Lung microvascular endothelial cell (primary cell): ENCODE measurements around the gene GATD1. TPM values are rescaled to one million over a fixed set of nuclear protein-coding genes. Genes with fewer than 3 reads are reported as not detected.

Experiments
- DNase-seq, 2 donors: peaks; one replicate each; pipeline versions ENCODE4 v3.0.0 to v3.0.0-alpha.2; 2010; ENCODE audit warnings: low read depth in 2 of 2
- total RNA-seq: library from RNA; depleted of rRNA; stranded (reverse); fragments of >200 nt; gene quantifications from 2 replicates; pipeline ENCODE4 v1.2.1, GENCODE V29; 2014

The GATD1 gene
- total RNA-seq, 1 donor from 2014 or later: 21.4 TPM

DNA sequence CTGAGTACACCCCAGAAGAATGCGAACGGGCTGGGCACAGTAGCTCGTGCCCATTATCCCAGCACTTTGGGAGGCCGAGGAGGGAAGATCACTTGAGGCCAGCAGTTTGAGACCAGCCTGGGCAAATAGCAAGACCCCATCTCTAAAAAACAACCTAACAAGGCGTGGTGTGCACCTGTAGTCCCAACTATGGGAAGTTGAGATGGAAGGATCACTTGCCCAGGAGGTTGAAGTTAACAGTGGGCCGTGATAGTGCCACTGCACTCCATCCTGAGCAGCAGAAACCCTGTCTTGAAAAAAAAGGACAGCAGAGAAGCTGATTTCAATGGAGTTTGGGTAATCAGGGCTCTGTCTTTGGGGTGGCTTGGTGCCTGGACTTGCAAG, 35.8 kb upstream of the GATD1 start:
- DNase-seq: no peak

DNA sequence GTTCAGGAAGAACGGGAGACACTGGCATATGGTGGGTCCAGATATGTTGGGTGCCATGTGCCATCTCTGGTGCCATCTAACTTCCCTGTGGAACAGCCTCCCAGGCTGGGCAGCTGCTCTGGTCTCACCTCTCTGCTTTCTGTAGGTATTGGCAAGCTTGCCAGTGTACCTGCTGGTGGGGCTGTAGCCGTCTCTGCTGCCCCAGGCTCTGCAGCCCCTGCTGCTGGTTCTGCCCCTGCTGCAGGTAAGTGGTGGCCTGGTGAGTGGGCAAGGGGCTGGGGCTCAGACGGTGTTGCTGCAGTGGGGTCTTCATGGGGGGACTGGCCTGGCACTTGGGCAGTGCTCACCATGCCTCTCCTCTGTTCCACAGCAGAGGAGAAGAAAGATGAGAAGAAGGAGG, 35.1 kb upstream of the GATD1 start:
- DNase-seq: no peak

DNA sequence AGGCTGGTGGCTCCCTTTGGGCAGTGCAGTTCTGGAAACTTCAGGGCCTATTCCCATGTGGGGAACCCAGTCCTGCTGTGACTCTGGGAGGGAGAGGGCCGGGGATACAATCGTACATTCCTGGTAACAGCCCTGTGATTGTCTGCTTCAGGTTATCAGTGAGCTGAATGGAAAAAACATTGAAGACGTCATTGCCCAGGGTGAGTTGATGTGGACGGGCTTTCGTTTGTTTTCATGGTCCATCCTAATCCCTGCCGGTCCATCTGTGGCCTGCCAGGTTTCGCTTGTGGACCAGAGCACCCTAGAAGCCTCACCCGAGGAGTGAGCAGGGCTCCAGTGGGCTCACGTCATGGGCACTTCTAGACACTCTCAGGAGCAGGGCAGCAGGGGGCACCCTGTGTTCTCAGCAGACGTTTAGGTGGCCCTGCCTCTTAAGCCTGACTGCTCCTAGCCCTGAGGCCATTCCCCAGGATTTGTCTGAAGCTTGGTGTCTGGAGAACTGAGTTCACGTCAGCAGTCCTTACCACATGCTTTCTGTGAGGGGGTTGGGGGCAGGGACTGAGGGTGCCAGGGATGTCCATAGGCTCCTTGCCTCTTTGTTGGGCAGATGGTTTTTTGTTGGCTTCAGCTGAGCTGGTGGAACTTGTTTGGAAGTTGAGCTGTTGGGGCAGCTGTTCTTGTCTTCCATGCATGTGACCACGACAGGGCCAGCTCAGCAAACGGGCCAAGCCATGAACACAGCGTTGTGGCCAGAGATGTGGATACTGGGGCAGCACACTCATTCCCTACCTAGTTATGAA, 34.4 kb upstream of the GATD1 start:
- peak in 1 of 2 donors; percentile 59 for DNase-seq

DNA sequence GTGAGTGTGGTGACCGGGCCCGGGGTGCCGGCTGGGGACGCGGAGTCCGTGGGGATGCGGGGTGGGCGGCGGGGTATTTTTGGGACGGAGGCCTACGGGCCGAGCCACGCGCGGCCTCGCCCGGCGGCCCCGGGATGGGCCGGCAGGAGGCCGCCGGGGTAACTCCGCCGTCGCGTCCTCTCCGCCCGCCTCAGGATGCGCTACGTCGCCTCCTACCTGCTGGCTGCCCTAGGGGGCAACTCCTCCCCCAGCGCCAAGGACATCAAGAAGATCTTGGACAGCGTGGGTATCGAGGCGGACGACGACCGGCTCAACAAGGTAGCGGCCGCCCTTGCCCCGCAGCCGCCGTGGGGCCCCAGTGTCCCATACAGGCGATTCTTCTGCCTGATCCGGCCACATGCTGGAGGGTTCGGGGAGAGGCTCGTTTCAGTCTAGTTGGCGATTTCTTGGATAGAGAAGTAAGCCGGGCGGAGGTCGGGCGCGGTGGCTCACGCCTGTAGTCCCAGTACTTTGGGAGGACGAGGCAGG, 32.8 kb upstream of the GATD1 start:
- no peak for DNase-seq

DNA sequence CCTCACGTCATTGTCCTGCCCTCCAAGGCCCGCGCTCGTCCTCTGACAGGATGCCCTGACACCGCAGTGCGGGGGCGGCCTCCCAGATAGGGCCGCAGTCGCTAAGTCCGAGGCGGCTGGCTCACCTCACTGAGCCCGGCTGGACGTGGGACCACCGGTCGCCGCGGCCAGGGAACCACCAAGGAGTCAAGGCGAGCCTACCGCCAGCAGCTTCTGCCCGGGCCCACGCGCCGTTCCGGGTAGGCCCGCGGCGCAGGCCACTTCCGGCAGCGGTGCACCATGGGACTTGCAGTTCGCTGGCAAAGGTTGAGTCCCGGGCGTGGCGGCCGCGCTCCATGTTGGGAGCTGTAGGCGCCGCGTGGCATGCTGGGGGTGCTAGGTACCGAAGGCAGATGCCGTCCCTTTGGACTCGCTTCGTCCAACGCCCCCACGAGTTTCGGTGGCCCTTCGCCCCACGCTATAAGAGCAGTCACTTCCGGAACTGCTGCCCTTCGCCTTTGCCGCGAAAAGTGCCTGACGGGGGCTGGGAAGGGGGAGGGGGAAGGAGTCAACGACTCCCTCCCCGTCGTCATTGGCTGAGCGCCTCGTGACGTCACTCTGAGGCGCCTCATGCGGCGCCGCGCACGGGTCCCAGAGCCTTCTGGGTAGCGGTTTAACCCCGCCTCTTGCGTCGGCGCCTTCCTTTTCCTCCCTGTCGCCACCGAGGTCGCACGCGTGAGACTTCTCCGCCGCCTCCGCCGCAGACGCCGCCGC, 32.2 kb upstream of the GATD1 start, which contains the start of gene RPLP2:
Gene RPLP2 (plus strand): TSS at position 681 of the 753 bp plus-strand sequence. CDS start 268 bp downstream, outside the sequence.
- DNase-seq: peak; percentile 98

DNA sequence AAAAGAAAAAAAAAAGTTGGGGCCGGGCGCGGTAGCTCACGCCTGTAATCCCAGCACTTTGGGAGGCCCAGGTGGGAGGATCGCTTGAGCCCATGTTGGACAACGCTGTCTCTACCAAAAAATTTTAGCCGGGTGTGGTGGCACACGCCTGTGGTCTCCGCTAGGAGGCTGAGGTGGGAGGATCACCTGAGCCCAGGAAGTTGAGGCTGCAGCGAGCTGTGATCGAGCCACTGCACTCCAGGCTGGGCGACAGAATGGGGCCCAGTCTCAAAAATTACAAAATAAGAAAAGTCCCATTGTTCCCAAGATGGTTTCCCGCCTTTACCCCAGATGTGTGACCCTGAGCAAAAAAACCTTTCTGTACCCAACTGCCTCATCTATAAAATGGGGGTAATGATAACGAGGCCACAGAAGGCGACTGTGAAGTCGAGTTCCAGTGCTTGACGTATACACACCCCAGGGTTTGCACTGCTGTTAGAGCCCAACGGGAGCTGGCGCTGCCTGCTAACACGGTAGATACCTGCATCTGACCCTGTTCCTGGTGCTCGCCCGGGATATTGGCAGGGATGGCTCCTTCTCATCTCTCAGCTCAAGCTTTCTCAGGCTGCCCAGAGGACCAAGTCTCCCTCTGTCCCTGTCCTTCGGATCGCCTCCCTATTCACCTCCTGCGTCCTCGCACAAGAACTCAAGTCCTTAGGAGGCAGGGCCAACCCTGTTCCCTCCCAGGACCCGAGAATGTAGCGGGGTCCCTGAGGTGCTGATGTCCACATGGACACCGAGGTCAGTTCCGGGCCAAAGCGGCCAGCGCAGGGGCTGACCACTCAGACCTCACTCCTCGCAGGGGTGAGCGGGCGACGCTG, 31.4 kb upstream of the GATD1 start:
- DNase-seq: no peak

DNA sequence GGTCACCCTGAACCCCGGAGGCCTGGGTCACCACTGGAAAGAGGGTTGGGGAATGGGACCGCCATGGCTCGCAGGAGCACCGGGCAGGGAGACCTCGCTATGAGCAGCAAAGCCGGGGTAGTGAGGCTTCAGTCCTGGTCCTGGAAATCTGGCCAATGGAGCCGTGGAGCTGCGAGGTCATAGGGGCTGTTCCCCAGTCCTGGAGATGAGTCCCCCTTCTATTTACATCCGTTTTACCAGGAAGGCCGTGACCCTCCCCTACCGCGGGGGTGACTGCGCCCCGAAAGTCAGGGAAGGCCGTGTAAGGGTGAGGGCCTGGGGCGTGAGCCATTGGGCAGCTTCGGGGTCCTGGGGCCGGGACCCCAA, 27.3 kb upstream of the GATD1 start:
- DNase-seq: no peak

DNA sequence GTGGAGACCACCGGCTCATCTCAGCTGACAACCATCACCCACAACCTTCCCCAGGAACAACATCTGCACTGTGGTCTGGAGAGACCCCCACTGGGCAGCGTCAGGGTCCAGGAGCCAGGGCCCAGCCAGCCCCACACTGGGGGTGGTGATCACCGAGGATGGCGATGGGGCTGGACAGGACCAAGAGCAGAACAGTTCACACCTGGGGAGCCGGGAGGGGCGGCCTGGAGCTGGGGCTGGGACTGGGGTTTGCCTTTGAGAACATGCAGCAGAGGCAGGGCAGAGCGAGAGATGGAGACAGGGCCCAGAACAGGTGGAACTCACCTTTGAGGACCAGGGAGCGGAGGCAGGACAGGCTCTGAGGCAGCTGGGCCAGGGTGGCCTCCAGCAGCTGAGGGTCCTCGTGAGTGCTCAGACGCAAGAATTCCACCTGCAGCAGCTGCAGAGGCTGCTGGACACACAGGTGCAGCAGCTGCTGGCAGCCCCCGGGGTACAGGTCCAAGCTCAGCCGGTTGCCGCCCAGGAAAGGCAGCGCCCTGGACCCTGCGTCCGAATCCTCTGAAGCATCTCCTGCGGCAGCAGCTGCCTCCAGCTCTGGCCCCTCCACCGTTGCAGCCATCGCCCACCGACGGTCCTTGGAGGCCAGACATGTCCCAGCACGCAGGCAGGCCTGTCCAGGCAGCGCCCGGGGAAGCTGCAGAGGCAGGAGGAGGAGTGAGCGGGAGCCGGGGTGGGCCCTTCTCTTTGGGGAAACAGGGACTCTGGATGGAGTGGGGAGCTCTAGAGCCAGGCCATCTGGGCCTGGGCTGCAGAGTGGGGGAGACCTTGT, 26.7 kb upstream of the GATD1 start:
- peak in 1 of 2 donors; percentile 30 for DNase-seq

DNA sequence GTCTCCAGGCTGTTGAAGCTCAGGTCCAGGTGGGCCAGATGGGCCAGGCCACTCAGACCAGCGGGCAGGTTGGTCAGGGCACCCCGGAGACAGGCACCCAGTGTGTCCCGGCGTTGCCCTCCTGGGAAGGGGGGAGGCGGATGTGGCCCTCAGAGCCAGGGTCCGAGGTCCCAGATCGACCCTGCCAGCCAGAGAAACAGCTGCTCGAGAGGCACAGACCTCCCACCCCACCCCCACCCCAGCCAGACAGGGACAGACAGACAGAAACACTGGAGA, 26.1 kb upstream of the GATD1 start:
- DNase-seq: no peak

DNA sequence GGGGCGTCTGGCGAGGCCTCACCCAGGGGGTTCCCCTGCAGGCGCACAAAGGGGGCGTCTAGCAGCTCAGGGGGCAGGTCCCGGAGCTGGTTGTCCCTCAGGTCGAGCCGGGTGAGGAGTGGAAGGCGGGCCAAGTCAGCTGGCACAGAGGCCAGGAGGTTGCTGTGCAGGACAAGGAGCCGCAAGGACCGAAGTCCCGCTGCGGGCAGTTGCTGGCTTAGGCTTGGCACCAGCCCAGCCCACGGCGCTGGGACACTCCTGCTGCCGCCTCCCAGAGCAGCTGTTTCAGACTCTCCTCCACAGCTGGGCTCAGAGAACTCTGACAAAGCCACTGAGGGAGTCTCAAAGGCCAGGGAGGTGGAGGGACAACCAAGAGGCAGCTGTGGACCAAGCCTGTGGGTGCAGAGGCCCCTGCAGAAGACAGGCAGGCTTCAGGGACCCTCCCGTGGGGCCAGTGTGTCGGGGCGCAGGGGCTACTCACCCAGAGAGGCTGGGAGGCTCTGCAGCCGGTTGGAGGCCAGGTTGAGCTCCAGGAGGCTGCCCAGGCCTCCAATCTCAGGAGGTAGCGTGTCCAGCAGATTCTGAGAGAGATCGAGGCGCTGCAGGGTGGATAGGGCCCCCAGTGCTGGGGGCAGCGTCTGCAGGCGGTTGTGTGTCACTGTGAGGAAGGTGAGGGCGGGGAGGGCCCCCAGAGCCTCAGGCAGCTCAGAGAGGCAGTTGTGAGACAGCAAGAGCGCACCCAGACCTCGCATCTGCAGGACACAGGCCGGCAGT, 25.6 kb upstream of the GATD1 start:
- no peak for DNase-seq

DNA sequence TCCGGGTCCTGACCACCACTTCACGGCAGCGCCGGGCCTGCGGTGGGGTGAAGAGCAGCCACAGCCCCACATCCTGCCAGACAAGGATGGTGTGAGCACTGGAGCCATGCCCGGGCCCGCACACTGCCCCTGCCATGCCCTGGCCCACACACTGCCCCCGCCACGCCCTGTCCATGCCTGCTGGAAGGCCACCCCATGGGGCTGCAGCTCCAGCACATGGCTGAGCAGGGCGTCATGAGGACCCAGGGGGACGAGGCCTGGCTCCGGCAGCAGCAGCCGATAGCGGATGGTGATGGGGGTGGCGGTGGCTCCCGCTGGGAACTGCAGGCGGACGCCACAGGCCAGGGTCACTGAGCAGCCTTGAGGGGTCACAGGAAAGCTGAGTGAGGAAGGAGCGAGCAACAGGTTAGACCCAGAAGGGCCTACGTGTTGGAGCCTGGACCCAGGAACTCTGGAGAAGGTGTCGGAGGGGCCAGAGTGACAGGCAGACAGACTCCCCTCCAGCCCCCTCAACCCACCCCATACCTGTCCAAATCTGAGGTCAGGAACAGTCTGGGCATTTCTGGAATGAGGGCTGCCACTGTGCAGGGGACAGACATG, 24.8 kb upstream of the GATD1 start:
- DNase-seq: no peak

DNA sequence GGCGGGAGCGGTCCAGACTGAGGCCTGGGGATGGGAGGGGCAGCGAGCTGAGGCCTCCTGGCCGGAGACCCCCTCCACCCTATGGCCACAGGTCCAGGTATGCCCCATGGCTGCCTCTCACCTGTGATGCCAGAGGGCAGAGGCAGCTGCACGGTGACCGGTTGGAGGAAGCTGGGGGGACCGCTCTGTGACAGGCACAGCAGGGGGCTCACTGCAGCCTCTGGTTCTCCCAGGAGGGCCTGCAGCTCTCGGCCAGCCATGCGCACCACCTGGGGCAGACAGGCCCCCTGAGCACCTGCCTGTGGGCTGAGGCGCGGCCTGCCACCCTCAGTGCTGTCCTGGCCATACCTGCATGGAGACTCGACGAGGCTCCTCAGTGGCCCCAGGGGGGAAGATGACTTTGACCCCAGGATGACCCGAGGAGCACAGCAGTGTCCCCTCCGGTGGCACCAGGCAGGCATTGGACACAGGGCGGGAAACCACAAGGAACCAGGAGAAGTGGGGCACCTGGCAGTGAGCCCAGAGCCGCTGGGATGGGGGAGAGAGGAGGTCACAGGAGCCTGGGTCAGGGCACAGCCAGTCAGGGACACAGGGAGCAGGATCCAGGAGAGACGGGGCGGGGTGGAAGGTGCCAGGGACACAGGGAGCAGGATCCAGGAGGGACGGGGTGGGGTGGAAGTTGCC, 24.0 kb upstream of the GATD1 start:
- DNase-seq: no peak

DNA sequence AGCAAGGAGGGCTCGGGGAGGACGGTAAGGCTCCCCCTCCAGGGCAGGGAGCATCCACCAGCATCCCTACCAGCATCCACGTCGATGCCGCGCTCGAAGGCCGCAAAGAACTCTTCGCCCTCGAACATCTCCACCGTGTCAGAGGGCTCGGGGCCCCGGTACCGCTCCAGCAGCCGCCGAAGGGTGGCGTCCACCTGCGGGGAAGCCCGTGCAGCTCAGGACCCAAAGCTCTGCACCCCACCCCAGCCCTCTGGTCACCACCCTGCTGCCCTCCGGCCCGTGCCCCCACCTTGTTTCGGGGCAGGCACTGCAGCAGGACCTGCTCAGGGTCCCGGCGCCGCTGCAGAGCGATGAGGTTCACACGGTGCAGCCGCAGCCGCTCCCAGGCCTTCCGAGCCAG, 23.2 kb upstream of the GATD1 start:
- no peak for DNase-seq

DNA sequence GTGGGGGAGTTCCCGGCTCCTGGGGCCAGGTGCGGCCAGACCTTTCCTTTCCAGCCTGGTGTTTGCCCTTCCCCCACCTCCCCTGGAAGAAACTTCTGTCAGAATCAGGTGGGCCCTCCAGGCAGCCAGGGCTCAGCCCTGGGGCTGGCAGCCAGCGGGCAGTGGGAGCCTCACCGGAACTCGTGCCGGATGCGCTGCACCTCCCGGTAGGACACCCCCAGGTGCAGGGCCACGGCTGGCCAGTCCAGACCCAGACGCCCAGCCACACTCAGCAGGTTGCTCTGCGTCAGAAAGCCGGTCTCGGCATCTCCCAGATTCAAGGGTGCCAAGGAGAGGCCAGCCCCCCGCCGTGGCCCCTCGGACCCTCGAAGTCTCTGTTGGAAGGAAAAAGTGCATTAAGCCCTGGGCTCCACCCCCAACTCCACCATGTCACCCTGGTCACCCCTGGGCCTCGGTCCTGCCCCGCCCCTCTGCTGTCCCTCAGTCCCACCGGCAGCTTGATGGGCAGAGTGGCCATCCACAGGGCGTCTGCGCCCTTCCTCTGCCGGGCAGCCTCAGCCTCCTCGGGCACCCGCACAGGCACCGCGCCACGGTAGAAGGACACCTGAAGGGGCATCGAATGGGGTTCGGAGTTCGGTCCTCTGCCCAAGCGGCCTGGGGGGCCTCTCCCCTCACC, 22.5 kb upstream of the GATD1 start:
- DNase-seq: no peak

DNA sequence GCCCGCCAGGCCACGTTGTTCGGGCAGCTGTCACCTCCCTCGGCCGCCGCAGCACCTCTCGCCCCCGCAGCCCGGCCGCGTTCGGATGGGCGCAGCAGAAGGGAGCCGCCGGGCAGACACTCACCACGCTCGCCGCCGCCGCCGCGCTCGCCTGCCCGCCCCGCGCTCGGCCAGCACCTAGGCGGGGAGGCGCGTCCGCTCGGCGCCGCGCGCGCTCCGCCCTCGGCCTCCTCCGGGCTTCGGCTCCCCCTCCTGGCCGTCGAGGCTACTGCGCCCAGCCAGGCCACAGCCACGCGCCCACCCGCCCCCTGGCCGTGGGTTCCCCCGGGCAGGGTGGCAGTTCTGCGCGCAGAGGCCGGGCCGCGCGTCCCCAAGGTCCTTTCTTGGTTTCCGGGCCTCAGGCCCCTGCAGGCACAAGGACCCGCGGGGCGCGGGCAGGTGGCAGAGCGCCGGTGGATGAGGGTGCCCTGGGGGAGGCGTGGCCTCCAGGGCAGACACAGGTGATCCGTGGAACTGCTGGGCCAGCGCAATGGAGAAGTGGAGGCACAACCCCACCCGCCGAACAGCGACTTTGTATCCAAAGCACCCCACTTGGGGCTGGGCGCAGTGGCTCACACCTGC, 20.9 kb upstream of the GATD1 start, which contains the start of gene SLC25A22:
Gene SLC25A22 (minus strand): TSS at position 189 of the 621 bp plus-strand sequence. CDS start 3,275 bp downstream, outside the sequence.
- DNase-seq: peak; percentile 81 to 87

DNA sequence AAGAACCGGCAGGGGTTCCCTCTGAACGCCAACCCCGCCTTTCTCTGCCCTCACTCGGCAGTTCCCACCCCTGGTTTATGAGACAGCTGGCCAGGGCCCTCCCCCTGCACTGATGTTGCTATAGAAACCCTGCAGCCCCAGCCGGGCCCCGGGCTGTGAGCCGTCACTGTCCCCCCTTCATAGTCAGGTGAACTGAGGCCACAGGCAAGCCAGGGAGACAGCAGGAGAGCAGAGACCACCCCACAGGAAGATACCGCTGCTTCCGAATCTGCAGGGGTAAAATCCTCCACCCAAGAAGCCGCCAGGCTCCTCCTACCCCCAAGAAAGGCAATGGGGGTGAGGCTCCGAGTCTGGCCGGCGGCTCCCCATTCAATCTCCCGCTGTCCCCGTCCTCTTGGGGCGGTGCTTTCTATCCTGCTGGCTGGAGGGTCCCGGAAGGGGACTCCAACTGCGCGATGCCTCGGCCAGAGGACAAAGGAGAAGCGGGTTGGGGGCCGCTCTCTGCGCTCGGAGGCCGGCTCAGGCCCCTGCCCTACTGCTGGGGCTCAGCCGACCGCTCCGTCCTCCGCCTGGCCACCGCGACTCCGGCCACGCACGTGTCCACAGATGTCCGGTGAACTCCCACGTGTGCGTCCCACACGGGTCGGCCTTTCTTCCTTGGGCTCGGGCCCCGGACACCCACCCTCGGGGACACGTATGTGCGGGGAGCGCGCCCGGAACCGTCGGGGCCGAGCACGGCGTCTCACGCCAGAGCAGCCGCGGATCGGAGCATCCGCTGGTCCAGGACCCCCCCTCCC, 20.2 kb upstream of the GATD1 start:
- peak; percentile 75 to 81 for DNase-seq

DNA sequence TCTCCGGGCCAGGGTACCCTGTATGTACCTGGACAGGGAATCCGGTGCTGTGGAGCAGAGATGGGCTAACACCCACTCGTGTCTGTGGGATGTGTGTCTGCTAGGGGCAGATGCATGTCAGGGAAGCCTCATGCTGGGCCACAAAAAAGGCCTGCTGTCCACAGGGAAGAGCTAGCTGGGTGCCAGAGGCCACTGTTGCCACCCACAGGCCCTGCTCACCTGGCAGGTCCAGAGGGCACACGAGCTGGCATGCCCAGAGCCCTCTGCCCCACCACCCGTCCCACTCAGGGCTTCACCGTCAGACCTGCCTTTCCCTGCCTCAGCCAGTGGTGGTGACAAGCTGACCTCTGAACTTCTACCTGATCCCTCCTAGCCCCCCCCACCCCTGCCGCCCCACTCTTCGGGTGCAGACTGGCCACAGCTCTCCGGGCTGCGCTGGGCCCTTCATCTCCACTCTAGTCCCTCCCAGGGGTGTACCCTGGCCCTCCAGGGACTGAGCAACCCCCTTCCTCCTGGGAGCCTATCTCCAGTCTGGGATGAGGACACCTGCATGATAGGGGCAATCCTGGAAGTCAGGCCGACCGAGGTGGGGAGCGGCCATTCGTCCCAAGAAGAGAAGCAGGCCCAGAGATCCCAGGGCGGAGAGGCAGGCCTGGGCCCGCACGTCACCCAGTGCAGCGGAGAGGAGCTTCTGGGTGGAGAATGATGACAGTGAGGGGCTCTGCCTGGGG, 19.4 kb upstream of the GATD1 start:
- DNase-seq: no peak
